HCT116 (cell line): ENCODE results near the gene ATP8A2. TPM values are rescaled to one million over a fixed set of nuclear protein-coding genes. Genes with fewer than 3 reads are reported as not detected.

Source experiments
- ATAC-seq: fragments of 200-7000 bp; cut with Tn5 transposase; 2 replicates; pipeline ENCODE4 v1.9.1; 2020; ENCODE audit warnings: mild to moderate bottlenecking, moderate library complexity
- BruUV-seq: library from RNA; stranded (reverse); fragments of 400-500 nt; replicated peaks from 2 replicates; lab custom pipeline; 2021; lab: Mats Ljungman, UMichigan
- CTCF ChIA-PET: fragments of 300-600 bp; sonication (Branson Sonifier 250); formaldehyde crosslinking; loops from one replicate; lab custom pipeline; 2021; ENCODE audit warnings: antibody characterized with exemption; lab: Charles Lee
- POLR2A ChIA-PET: fragments of 300-600, 350-600 bp; sonication (Branson Sonifier 250); formaldehyde crosslinking; loops from one replicate; lab custom pipeline; 2021; ENCODE audit warnings: antibody characterized with exemption; lab: Charles Lee
- RAD21 ChIA-PET, 2 experiments: fragments of 300-600 bp; sonication (Branson Sonifier 250); formaldehyde crosslinking; loops; one replicate each; lab custom pipeline; 2023; ENCODE audit warnings: low total read pairs in 2 of 2; ENCODE audit not compliant: uncharacterized antibody in 2 of 2, unreplicated experiment in 2 of 2, low non-redundant PET in 1 of 2; lab: Charles Lee
- DNase-seq: peaks from one replicate; pipeline ENCODE4 v3.0.0-alpha.2; 2010; ENCODE audit warnings: low read depth, low spot score
- H2AFZ ChIP-seq: fragments of 200-600 bp; shearing (Covaris generic), sonication (generic); 2 replicates; pipeline ENCODE4 v1.6.1; 2017; ENCODE audit warnings: low read depth, mixed run types, mixed read lengths, antibody characterized with exemption, low read length; ENCODE audit not compliant: poor library complexity, severe bottlenecking
- H3K27ac ChIP-seq: 2 replicates; pipeline ENCODE4 v1.5.1; 2012; ENCODE audit warnings: low read depth, low read length
- H3K27me3 ChIP-seq: fragments of 200-600 bp; sonication (generic); 2 replicates; pipeline ENCODE4 v1.6.1; 2016; ENCODE audit warnings: mixed run types, low read length, mixed read lengths; ENCODE audit not compliant: insufficient read depth
- H3K36me3 ChIP-seq, 2 experiments: fragments of 200-500 bp in 1 of 2; fragments of 200-600 bp in 1 of 2; sonication (Bioruptor generic) in 1 of 2; sonication (generic) in 1 of 2; 2 replicates each; pipeline versions ENCODE4 v1.5.1 to v1.6.1; 2014 to 2016; ENCODE audit warnings: low read length in 2 of 2, inconsistent platforms in 1 of 2, mixed read lengths in 1 of 2, mixed run types in 1 of 2; ENCODE audit not compliant: insufficient read depth in 2 of 2, control insufficient read depth in 1 of 2
- H3K4me1 ChIP-seq, 2 experiments: fragments of 200-600 bp in 1 of 2; sonication (generic) in 1 of 2; 2 replicates each; pipeline versions ENCODE4 v1.5.1 to v1.6.1; 2012 to 2017; ENCODE audit warnings: low read length in 2 of 2, inconsistent platforms in 1 of 2, mild to moderate bottlenecking in 1 of 2, mixed read lengths in 1 of 2, mixed run types in 1 of 2, moderate library complexity in 1 of 2; ENCODE audit not compliant: insufficient read depth in 2 of 2, control insufficient read depth in 1 of 2
- H3K4me2 ChIP-seq: fragments of 200-600 bp; sonication (generic); 2 replicates; pipeline ENCODE4 v1.6.1; 2017; ENCODE audit warnings: mixed run types, low read length, mixed read lengths
- H3K4me3 ChIP-seq, 2 experiments: fragments of 200-600 bp in 1 of 2; sonication (generic) in 1 of 2; replicated peaks in 1 of 2; 2 replicates each; pipeline ENCODE4 v1.5.1; 2011 to 2016; ENCODE audit warnings: low read length in 2 of 2, control low read depth in 1 of 2, low read depth in 1 of 2, mild to moderate bottlenecking in 1 of 2, mixed read lengths in 1 of 2, mixed run types in 1 of 2
- H3K79me2 ChIP-seq: fragments of 200-600 bp; sonication (generic); 2 replicates; pipeline ENCODE4 v1.6.1; 2017; ENCODE audit warnings: mild to moderate bottlenecking, mixed run types, low read length, moderate library complexity, mixed read lengths; ENCODE audit not compliant: insufficient read depth
- H3K9ac ChIP-seq: fragments of 200-600 bp; sonication (generic); 2 replicates; pipeline ENCODE4 v1.6.1; 2016; ENCODE audit warnings: low read length, mixed read lengths
- H3K9me2 ChIP-seq: fragments of 200-600 bp; sonication (generic), shearing (Covaris generic); 2 replicates; pipeline ENCODE4 v1.6.1; 2017; ENCODE audit warnings: mixed run types, mild to moderate bottlenecking, moderate library complexity; ENCODE audit not compliant: insufficient read depth
- H3K9me3 ChIP-seq, 2 experiments: fragments of 200-500 bp in 1 of 2; fragments of 200-600 bp in 1 of 2; sonication (Bioruptor generic) in 1 of 2; sonication (generic) in 1 of 2; 2 replicates each; pipeline ENCODE4 v1.6.1; 2014 to 2017; ENCODE audit warnings: low read length in 2 of 2, mixed read lengths in 2 of 2, inconsistent platforms in 1 of 2, low read depth in 1 of 2, mild to moderate bottlenecking in 1 of 2, mixed run types in 1 of 2, moderate library complexity in 1 of 2; ENCODE audit not compliant: control insufficient read depth in 1 of 2, insufficient read depth in 1 of 2
- H4K20me1 ChIP-seq: fragments of 200-600 bp; sonication (generic), shearing (Covaris generic); 2 replicates; pipeline ENCODE4 v1.6.1; 2017; ENCODE audit warnings: mixed run types, mild to moderate bottlenecking, moderate library complexity; ENCODE audit not compliant: insufficient read depth
- CBX3 ChIP-seq: IDR thresholded peaks from 2 replicates; pipeline ENCODE4 v1.6.1; 2012; ENCODE audit warnings: low read depth
- ELF1 ChIP-seq: IDR thresholded peaks from 2 replicates; pipeline ENCODE4 v1.6.1; 2012; ENCODE audit warnings: low read depth, borderline replicate concordance
- EZH2 ChIP-seq: fragments of 200-600 bp; sonication (generic); IDR thresholded peaks from 2 replicates; pipeline ENCODE4 v1.6.1; 2017; ENCODE audit warnings: antibody characterized with exemption, mixed run types
- YY1 ChIP-seq: IDR thresholded peaks from 2 replicates; pipeline ENCODE4 v1.6.1; 2011; ENCODE audit warnings: low read length, low read depth, moderate library complexity, mild to moderate bottlenecking; ENCODE audit not compliant: insufficient replicate concordance; ENCODE audit errors: extremely low read depth
- ZNF274 ChIP-seq: fragments of 200-500 bp; sonication (Bioruptor generic); IDR thresholded peaks from 2 replicates; pipeline ENCODE4 v1.6.1; 2014; ENCODE audit warnings: mild to moderate bottlenecking, low read depth, low read length, inconsistent platforms
- intact Hi-C: fragments of 100-400 bp; cut with micrococcal nuclease; formaldehyde crosslinking; loops from 2 replicates; pipeline ENCODE4 v1.10.0; 2022
- total RNA-seq: library from RNA; stranded (reverse); gene quantifications from one replicate; pipeline ENCODE4 v1.2.1, GENCODE V29; 2021; ENCODE audit not compliant: unreplicated experiment
- TF ChIP-seq, protein P1 (sequence below): IDR thresholded peaks from 2 replicates; pipeline ENCODE4 v1.6.1; 2012

Gene ATP8A2
- total RNA-seq, 1 experiment from 2014 or later = not detected

DNA sequence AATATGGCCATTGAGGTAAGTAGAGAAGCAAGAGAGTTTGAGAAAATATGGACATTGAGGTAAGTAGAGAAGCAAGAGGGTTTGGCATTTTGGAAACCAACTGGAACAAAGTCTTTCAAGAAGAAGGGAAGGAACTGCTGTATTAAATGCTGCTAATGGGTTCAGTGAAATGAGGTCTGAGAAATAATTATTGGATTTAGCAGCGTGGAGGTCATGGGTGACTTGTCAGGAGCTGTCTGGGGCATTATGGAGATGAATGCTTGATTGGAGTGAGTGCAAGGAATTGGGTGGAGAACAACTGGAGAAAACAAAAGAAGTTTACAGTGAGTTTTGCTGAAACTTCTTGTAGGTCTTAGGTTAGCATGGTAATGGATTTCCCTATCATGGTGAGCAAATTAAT lies 232.3 kb downstream of the ATP8A2 start:
- H3K9me3 ChIP-seq = no peaks in the 10 kb centered on the region
- CTCF ChIA-PET = no interaction called here
- no peaks in the 10 kb centered on the region for H3K4me1 ChIP-seq
- intact Hi-C loops = no loop called here
- H3K27me3 ChIP-seq = peaks cover 18% of the 10 kb centered on the region; the same call in 1 of the 2 replicates
- BruUV-seq = no TSS peak
- H3K9me2 ChIP-seq = no peaks in the 10 kb centered on the region
- no peaks in the 10 kb centered on the region for H4K20me1 ChIP-seq
- no peak overlapping the region for H3K27ac ChIP-seq
- H3K79me2 ChIP-seq = no peaks in the 10 kb centered on the region
- H3K4me2 ChIP-seq = no peak overlapping the region
- no peak for ATAC-seq
- POLR2A ChIA-PET = no interaction called here
- TF ChIP-seq EZH2 = no peak
- TF ChIP-seq ZNF274 = no peak
- TF ChIP-seq ELF1 = no peak
- H2AFZ ChIP-seq = no peak overlapping the region
- no peaks in the 10 kb centered on the region for H3K36me3 ChIP-seq
- no peak overlapping the region for H3K9ac ChIP-seq
- no peak for DNase-seq
- RAD21 ChIA-PET = no interaction called here
- no peak overlapping the region for H3K4me3 ChIP-seq

DNA sequence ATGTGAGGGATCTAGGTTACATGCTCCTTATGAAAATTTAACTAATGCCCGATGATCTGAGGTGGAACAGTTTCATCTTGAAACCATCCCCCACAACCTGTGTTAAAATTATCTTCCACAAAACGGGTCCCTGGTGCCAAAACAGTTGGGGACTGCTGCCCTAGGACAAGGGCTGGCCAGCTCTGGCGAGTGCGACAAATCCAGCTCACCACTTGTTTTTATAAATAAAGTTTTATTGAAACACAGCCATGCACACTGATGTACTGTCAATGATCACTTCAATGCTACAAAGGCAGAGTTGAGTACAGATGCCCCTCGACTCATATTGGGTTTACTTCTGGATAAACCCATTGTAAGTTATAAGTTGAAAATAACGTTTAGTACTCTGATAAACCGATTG lies 235.3 kb downstream of the ATP8A2 start:
- no peak overlapping the region for H3K4me3 ChIP-seq
- H3K79me2 ChIP-seq = no peaks in the 10 kb centered on the region
- POLR2A ChIA-PET = no interaction called here
- TF ChIP-seq ZNF274 (no peak), YY1 (no peak), ELF1 (no peak), CBX3 (no peak)
- TF ChIP-seq, protein P1, sequence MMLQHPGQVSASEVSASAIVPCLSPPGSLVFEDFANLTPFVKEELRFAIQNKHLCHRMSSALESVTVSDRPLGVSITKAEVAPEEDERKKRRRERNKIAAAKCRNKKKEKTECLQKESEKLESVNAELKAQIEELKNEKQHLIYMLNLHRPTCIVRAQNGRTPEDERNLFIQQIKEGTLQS = no peak
- no peaks in the 10 kb centered on the region for H3K4me1 ChIP-seq
- RAD21 ChIA-PET = no interaction called here
- no peaks in the 10 kb centered on the region for H3K36me3 ChIP-seq
- CTCF ChIA-PET = no interaction called here
- no peak for DNase-seq
- no peak overlapping the region for H3K9ac ChIP-seq
- no peak overlapping the region for H3K4me2 ChIP-seq
- H3K9me3 ChIP-seq = no peaks in the 10 kb centered on the region
- no peak overlapping the region for H2AFZ ChIP-seq
- no peak overlapping the region for H3K27ac ChIP-seq
- intact Hi-C loops = no loop called here
- H4K20me1 ChIP-seq = no peaks in the 10 kb centered on the region
- no peaks in the 10 kb centered on the region; the same call in 1 of the 2 replicates for H3K27me3 ChIP-seq
- H3K9me2 ChIP-seq = no peaks in the 10 kb centered on the region
- no peak for ATAC-seq
- no TSS peak for BruUV-seq
